Hematopoietic multipotent progenitor cell treated with erythropoietin and hydrocortisone succinate and interleukin-3 and kit ligand, for 4 days (in vitro differentiated cells): ENCODE results near the gene CDR2.

Experiments used
- DNase-seq: peaks from one replicate; pipeline ENCODE4 v3.0.0-alpha.2; 2015

The CDR2 gene

DNA sequence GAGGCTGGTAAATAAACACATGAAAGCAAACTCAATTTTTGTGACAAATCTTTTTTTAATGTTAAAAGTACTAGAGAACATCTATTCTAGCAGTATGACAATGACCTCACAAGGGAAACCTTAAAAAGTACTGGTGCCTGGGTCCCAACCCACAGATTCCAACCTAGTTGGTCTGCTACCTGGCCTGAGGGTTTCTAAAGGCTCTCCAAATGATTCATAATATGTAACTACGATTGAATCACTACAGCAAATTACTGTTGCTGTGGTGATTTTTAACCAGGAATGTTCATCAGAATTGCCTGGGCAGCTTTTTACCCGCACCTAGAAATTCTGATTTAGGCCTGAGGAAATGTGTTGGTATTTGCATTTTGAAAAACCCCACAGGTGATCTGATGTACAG is 26.1 kb downstream of the CDR2 start:
- DNase-seq: no peak

DNA sequence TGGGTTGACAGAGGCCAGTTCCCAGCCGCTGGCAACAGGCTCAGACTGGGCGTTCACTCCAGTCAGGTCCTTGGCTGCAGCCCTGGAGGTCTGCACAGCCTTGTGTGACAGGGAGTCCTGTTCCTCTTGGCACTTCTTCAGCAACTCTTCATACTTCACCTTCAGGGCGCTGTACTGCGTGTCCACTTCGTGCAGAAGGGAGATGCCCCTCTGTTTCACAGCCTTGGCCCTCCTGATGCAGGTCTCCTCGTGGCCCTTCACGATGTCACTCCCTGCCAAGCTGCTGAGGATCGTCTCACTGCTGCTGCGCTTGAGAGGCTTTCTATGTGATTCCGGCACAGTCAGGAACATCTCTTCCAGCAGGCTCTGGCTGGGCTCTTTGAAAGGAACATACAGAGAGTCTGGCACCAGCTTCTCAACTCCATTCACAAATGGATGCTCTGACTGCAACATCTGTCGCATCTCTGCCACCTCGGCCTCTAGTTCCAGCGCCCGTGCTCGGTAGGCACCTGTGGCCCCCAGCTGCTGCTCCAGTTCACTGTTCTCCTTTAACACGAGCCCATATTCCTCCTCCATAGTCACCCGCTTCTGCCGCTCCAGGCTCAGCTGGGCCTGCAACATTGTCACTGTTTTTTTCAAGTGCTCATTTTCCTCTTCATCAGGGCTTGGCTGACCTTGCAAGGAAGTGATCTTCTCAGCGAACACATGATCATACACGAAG is 27.2 kb downstream of the CDR2 start:
- no peak for DNase-seq

- peak; percentile 22 for DNase-seq
These were observed 27.9 kb downstream of the CDR2 start for GRCh38 chr16:22346483-22346882.

GRCh38 chr16:22342082-22342481 is 32.3 kb downstream of the CDR2 start:
- DNase-seq: no peak

- no peak for DNase-seq
These were observed 33.5 kb downstream of the CDR2 start for GRCh38 chr16:22340945-22341344.

DNA sequence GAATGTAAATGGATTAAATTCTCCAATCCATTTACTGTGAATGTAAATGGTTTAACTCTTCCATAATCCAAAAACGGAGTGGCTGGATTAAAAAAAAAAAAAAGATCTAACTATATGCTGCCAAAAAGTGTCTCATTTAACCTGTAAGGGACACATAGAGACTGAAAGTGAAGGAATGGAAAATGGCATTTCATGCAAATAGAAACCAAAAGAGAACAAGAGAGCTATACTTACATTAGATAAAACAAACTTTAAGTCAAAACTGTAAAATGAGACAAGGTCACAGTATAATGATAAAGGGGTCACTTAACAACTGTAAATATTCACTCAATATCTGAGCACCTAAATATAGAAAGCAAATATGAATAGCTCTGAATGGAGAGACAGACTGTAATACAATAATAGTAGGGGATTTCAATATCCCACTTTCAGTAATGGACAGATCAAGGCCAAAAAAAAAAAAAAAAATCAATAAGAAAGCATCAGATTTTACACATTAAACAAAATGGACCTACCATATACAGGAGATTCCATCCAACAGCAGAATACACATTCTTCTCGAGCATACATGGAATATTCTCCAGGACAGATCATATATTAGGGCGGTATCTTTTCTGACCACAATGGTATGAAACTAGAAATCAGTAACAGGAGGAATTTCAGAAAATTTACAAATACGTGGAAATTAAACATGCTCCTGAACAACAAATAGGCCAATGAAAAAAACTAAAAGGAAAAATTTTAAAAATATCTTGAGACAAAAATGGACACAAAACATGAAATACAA is 36.4 kb downstream of the CDR2 start:
- no peak for DNase-seq

DNA sequence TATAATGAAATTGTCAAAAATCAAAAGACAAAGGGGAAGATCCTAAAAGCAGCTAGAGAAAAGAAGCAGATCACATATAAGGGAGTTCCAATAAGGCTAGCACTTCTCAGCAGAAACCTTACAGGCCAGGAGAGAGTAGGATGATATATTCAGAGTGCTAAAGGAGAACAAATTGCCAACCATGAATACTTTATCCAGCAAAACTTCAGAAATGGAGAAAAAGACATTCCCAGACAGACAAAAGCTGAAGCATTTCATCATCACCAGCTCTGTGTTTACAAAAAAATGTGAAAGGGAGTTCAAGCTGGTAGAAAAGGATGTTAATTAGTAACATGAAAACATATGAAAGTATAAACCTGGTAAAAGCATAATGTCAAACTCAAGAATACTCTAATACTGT is 37.4 kb downstream of the CDR2 start:
- no peak for DNase-seq

- DNase-seq: no peak
These were observed 37.8 kb downstream of the CDR2 start for GRCh38 chr16:22336581-22336980.

GRCh38 chr16:22335668-22336246 is 38.7 kb downstream of the CDR2 start:
- DNase-seq: no peak

DNA sequence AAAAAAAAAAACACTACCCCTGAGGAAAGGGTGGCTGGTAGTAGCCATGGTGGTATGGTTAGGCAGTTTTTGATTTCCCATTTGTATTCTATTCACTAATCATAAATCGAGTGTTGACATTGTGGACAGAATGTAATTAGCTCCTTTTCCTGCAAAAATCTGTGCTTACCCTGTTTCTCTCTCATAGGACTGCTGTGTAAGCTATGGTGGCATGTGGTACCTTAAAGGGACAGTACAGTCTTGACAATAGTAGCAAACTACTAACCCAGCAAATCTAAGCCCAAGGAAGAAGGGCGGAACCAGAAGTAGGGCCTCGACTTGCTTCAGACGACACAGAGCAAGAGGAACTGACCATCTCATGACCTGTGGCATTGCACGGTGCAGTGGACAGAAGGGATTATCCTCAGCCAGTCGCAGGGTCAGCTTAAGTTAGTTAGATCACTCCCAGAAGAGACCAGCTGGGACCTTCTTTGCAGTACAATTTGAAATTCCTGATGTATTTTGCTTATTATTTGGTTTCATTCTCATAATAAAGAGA is 40.9 kb downstream of the CDR2 start:
- DNase-seq: no peak

- no peak for DNase-seq
These were observed 44.1 kb downstream of the CDR2 start for GRCh38 chr16:22330326-22330725.

DNA sequence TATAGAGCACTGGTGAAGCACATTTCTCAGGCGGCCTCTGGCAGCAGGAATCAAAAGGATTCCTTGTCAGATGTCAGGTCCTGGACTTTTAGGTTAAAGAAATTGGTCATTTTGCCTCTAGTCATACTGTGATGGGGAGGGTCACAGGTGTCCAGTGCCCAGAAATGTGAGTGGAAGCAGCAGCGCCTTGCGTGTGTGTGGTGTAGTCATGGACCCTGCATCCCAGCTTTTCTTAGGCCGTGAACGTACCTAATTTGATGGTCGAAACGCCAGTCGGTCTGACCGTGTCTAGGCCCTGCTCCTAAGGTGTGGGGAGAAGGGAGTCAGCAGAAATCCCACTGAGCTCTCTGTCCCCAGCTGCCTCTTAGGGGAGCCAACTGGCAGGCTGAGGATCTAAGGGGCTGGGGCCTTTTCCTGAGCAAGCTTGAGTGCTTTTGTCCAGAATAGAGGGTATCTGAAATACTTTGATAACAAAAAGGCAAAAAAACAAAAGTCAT is 45.2 kb downstream of the CDR2 start:
- no peak for DNase-seq

- no peak for DNase-seq
These were observed 46.2 kb downstream of the CDR2 start for GRCh38 chr16:22328081-22328725.

GRCh38 chr16:22327446-22327775 is 47.0 kb downstream of the CDR2 start:
- no peak for DNase-seq

DNA sequence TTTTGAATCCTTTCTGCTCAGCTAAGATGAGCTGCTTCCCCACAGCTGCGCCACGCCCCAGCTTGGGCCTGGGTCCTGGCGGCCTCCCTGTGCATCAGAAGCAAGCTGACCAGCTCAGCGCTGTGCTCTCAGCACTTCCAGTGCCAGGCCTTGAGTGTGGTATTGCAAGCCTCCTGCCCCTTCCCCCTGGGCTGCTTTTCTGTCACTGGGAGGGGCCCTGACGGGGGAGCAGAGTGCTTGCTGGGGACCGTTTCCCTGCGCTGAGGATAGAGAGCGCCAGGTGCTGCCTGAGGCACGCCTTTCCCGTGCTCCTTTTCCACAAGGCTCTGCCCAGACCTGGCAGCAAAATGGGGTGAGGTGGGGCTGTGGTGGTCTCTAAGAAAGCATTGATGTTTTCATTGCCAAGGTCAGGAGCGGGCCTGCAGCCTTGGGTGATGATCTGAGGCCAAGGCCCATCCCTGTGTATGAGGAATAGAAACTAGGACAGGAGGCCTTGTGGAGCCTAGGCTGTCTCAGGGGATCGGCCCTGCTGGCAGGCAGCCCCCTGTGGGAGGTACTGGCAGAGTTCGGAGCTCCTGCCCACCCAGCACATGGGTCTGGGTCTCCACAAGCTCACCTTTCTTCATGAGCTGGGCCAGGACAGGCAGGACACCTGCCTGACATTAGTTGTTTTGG is 47.5 kb downstream of the CDR2 start:
- no peak for DNase-seq

- no peak for DNase-seq
These were observed 48.1 kb downstream of the CDR2 start for GRCh38 chr16:22326369-22326652.

GRCh38 chr16:22325598-22326368 is 48.6 kb downstream of the CDR2 start:
- no peak for DNase-seq

DNA sequence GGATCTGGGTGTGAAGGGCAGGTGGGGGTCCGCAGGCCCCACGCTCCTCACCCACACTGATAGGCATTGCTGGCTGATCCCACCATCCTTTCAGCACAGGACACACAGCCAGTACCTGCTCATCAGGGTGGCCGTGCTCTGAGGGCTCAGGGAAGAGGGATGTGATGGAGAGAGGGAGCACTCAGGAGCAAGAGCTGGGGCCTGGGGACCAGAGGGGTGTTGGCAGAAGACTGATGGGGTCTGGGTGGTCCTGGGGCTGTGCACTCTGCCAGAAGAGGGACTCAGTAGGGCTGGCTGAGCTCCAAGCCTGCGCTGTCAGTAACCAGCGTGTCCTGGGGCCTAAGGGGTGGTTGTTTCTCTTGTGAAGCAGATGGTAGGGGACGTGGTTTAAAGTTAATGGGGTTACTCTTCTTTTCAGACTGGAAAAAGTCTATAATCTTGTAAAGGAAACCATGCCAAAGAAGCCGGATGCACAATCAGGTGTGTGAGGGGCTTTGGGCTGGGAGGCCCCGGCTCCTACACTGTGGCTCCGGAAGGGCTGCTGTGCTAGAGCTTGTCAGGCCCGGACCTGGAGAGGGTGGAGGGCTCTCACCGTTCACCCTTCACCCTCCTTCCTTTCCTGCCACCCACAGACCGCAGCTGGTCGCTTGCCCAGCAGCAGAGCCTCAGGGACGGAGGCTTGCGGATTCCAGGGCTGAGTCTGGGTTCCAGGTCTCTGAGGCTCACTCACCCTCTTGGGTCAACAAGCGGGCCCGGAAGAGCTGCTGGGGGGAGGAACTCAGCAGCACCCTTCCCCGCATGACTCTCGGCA is 49.4 kb downstream of the CDR2 start:
- no peak for DNase-seq

- no peak for DNase-seq
These were observed 50.2 kb downstream of the CDR2 start for GRCh38 chr16:22323959-22324786.
